GM23338 (cell line): ENCODE results near the gene ZNF101. TPM values are rescaled to one million over a fixed set of nuclear protein-coding genes. Genes with fewer than 3 reads are reported as not detected.

Source experiments
- ATAC-seq: fragments of 200-7000 bp; cut with Tn5 transposase; 3 replicates; pipeline ENCODE4 v1.9.1; 2020
- DNase-seq: peaks from one replicate; pipeline ENCODE4 v3.0.0-alpha.2; 2015; ENCODE audit warnings: low spot score
- H2AFZ ChIP-seq: fragments of 200-600 bp; sonication (generic); 2 replicates; pipeline ENCODE4 v1.8.0; 2016; ENCODE audit warnings: antibody characterized with exemption, mild to moderate bottlenecking, moderate library complexity
- H3F3A ChIP-seq: fragments of 200-600 bp; sonication (generic); replicated peaks from 2 replicates; pipeline ENCODE4 v1.8.0; 2017; ENCODE audit warnings: antibody characterized with exemption, mixed run types, low read depth
- H3K27ac ChIP-seq: fragments of 200-600 bp; sonication (generic); 2 replicates; pipeline ENCODE4 v1.6.1; 2016; ENCODE audit warnings: low read depth
- H3K27me3 ChIP-seq: fragments of 200-600 bp; sonication (generic); 2 replicates; pipeline ENCODE4 v1.8.0; 2016; ENCODE audit warnings: mild to moderate bottlenecking, mixed run types, moderate library complexity; ENCODE audit not compliant: insufficient read depth
- H3K36me3 ChIP-seq: fragments of 200-600 bp; sonication (generic); 2 replicates; pipeline ENCODE4 v1.8.0; 2016; ENCODE audit warnings: mild to moderate bottlenecking; ENCODE audit not compliant: insufficient read depth
- H3K4me1 ChIP-seq: fragments of 200-600 bp; sonication (generic); 2 replicates; pipeline ENCODE4 v1.8.0; 2016; ENCODE audit warnings: mild to moderate bottlenecking, moderate library complexity; ENCODE audit not compliant: insufficient read depth
- H3K4me2 ChIP-seq: fragments of 200-600 bp; sonication (generic); 2 replicates; pipeline ENCODE4 v1.7.1; 2017; ENCODE audit warnings: mixed run types
- H3K4me3 ChIP-seq: fragments of 200-600 bp; sonication (generic); 2 replicates; pipeline ENCODE4 v1.6.1; 2016; ENCODE audit warnings: mixed run types
- H3K79me2 ChIP-seq: fragments of 200-600 bp; sonication (generic); replicated peaks from 2 replicates; pipeline ENCODE4 v1.8.0; 2017; ENCODE audit warnings: mild to moderate bottlenecking; ENCODE audit not compliant: insufficient read depth
- H3K9me2 ChIP-seq: fragments of 200-600 bp; sonication (generic); 2 replicates; pipeline ENCODE4 v1.8.0; 2017; ENCODE audit not compliant: insufficient read depth
- H4K20me1 ChIP-seq: fragments of 200-600 bp; sonication (generic); replicated peaks from 2 replicates; pipeline ENCODE4 v1.8.0; 2017; ENCODE audit warnings: mild to moderate bottlenecking; ENCODE audit not compliant: insufficient read depth
- H3K27ac Mint-ChIP-seq: 2 replicates; pipeline ENCODE4 v1.8.0; 2020; ENCODE audit warnings: inconsistent platforms, mild to moderate bottlenecking, moderate library complexity, mixed read lengths
- H3K27me3 Mint-ChIP-seq: 3 replicates; pipeline ENCODE4 v1.8.0; 2022; ENCODE audit warnings: low read depth, mild to moderate bottlenecking, moderate library complexity, mixed read lengths, inconsistent platforms; ENCODE audit not compliant: insufficient read depth, poor library complexity
- H3K36me3 Mint-ChIP-seq: 3 replicates; pipeline ENCODE4 v1.8.0; 2021; ENCODE audit warnings: low read depth, mild to moderate bottlenecking, inconsistent platforms, moderate library complexity, mixed read lengths
- H3K4me1 Mint-ChIP-seq: 3 replicates; pipeline ENCODE4 v1.8.0; 2020; ENCODE audit warnings: mild to moderate bottlenecking, inconsistent platforms, mixed read lengths
- H3K4me3 Mint-ChIP-seq: 3 replicates; pipeline ENCODE4 v1.8.0; 2021; ENCODE audit warnings: moderate library complexity, mild to moderate bottlenecking, inconsistent platforms, mixed read lengths
- H3K9me3 Mint-ChIP-seq: 3 replicates; pipeline ENCODE4 v1.8.0; 2020; ENCODE audit warnings: moderate library complexity, mild to moderate bottlenecking, inconsistent platforms, mixed read lengths
- CREB1 ChIP-seq: fragments of 250-450 bp; sonication (Bioruptor Pico); IDR thresholded peaks from 2 replicates; pipeline ENCODE4 v1.5.0; 2020; ENCODE audit warnings: low read depth, mild to moderate bottlenecking, moderate library complexity
- EZH2 ChIP-seq: fragments of 200-600 bp; sonication (generic); IDR thresholded peaks from one replicate; pipeline ENCODE4 v1.8.0; 2017; ENCODE audit warnings: antibody characterized with exemption, mild to moderate bottlenecking, low read depth; ENCODE audit not compliant: unreplicated experiment
- NANOG ChIP-seq: IDR thresholded peaks from 2 replicates; pipeline ENCODE4 v1.6.1; 2016; ENCODE audit warnings: antibody characterized with exemption, borderline replicate concordance
- STAT1 ChIP-seq: IDR thresholded peaks from one replicate; pipeline ENCODE4 v1.6.1; 2016; ENCODE audit warnings: antibody characterized with exemption; ENCODE audit not compliant: unreplicated experiment
- ZNF331 ChIP-seq: fragments of 250-450 bp; sonication (Bioruptor Pico); IDR thresholded peaks from 2 replicates; pipeline ENCODE4 v1.5.0; 2020; ENCODE audit warnings: low read depth, mild to moderate bottlenecking, moderate library complexity
- polyA plus RNA-seq: library from polyadenylated mRNA; unstranded; fragments of >200 nt; fragmentation: Nextera tagmentation; extraction: Ambion mirVana; gene quantifications from 2 replicates; pipeline ENCODE4 v1.2.1, GENCODE V29; 2016
- total RNA-seq: library from RNA; depleted of rRNA; stranded (reverse); fragments of >200 nt; shearing (Covaris generic); gene quantifications from 2 replicates; pipeline ENCODE4 v1.2.3, GENCODE V29; 2014
- TF ChIP-seq, protein P1 (sequence below): fragments of 250-450 bp; sonication (Bioruptor Pico); IDR thresholded peaks from 2 replicates; pipeline ENCODE4 v1.5.0; 2020; ENCODE audit warnings: mild to moderate bottlenecking, moderate library complexity

The ZNF101 gene
- total and polyA plus RNA-seq, 2 experiments from 2014 or later, result 46.4 to 47.9 TPM

DNA sequence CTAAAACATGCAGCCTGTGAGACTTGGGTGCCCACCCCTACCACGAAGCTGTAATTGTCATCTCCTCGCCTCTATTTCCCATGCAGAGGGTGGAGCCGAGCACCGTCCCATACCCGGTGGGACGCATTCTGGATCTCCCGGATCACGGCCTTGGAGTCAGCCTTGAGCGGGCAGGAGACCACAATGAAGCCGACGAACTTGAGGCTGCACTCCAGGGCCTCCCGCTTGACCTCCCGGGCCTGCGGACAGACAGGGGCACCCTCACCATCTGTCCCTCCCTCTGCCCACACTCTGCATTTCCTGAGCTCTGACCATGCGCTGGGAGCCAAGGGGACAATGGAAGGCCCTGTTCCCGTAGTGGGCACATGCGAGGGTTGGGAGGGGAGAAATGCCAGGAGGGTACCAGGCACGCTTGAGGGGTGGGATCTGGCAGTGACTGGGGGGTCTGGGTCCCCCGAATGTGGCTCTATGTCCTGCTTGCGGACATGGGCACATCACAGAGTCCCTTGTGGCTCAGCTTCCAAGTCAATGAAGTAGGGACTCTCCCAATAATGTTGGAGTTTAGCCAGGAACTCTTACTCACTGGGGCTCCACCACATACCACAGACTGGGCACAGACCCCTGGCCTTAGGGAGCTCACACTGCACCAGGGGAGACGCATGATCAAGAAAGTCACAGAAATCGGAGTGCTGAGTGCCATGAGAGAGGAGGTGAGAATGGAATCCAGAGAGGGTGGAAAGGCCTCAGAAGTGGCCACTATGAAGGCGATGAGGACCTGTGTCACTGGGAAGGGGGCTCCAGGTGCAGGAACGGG is 15.9 kb upstream of the ZNF101 start (continued):
- TF ChIP-seq, protein P1, sequence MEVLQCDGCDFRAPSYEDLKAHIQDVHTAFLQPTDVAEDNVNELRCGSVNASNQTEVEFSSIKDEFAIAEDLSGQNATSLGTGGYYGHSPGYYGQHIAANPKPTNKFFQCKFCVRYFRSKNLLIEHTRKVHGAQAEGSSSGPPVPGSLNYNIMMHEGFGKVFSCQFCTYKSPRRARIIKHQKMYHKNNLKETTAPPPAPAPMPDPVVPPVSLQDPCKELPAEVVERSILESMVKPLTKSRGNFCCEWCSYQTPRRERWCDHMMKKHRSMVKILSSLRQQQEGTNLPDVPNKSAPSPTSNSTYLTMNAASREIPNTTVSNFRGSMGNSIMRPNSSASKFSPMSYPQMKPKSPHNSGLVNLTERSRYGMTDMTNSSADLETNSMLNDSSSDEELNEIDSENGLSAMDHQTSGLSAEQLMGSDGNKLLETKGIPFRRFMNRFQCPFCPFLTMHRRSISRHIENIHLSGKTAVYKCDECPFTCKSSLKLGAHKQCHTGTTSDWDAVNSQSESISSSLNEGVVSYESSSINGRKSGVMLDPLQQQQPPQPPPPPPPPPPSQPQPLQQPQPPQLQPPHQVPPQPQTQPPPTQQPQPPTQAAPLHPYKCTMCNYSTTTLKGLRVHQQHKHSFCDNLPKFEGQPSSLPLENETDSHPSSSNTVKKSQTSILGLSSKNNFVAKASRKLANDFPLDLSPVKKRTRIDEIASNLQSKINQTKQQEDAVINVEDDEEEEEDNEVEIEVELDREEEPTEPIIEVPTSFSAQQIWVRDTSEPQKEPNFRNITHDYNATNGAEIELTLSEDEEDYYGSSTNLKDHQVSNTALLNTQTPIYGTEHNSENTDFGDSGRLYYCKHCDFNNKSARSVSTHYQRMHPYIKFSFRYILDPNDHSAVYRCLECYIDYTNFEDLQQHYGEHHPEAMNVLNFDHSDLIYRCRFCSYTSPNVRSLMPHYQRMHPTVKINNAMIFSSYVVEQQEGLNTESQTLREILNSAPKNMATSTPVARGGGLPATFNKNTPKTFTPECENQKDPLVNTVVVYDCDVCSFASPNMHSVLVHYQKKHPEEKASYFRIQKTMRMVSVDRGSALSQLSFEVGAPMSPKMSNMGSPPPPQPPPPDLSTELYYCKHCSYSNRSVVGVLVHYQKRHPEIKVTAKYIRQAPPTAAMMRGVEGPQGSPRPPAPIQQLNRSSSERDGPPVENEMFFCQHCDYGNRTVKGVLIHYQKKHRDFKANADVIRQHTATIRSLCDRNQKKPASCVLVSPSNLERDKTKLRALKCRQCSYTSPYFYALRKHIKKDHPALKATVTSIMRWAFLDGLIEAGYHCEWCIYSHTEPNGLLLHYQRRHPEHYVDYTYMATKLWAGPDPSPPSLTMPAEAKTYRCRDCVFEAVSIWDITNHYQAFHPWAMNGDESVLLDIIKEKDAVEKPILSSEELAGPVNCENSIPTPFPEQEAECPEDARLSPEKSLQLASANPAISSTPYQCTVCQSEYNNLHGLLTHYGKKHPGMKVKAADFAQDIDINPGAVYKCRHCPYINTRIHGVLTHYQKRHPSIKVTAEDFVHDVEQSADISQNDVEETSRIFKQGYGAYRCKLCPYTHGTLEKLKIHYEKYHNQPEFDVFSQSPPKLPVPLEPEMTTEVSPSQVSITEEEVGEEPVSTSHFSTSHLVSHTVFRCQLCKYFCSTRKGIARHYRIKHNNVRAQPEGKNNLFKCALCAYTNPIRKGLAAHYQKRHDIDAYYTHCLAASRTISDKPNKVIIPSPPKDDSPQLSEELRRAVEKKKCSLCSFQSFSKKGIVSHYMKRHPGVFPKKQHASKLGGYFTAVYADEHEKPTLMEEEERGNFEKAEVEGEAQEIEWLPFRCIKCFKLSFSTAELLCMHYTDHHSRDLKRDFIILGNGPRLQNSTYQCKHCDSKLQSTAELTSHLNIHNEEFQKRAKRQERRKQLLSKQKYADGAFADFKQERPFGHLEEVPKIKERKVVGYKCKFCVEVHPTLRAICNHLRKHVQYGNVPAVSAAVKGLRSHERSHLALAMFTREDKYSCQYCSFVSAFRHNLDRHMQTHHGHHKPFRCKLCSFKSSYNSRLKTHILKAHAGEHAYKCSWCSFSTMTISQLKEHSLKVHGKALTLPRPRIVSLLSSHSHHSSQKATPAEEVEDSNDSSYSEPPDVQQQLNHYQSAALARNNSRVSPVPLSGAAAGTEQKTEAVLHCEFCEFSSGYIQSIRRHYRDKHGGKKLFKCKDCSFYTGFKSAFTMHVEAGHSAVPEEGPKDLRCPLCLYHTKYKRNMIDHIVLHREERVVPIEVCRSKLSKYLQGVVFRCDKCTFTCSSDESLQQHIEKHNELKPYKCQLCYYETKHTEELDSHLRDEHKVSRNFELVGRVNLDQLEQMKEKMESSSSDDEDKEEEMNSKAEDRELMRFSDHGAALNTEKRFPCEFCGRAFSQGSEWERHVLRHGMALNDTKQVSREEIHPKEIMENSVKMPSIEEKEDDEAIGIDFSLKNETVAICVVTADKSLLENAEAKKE (CRISPR knock-in tag), result no peak
- no peak for TF ChIP-seq EZH2
- TF ChIP-seq STAT1, result no peak
- TF ChIP-seq ZNF331 (CRISPR knock-in tag), result no peak
- no peak for TF ChIP-seq CREB1 (CRISPR knock-in tag)
- TF ChIP-seq NANOG, result no peak

DNA sequence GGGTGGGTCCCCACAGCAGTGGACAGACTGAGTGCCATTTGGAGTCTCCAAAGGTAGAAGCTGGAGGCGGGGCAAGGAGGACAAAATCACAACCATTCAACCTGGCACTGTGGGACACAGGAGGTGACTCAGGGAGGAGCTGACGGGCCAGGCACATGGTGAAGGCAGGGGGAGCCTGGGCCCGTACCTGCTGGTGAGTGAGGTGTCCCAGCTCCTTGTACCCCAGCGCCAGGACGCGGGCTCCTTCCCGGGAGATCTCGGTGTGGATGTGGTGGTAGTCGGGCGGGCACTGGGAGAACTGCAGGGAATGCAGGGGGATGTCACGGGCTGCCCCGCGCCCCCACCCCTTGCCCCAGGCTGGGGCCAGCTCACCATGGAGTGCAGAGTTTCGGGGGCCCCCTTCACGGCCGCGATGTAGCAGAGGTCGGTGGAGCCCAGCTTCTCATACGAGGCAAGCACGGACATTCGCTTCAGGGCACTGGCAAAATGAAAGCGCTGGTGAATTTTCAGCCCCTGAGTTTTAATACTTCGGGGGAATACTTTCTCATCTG is 15.0 kb upstream of the ZNF101 start:
- Mint-ChIP-seq H3K27me3 (peaks cover 17% of the 10 kb centered on the region), H3K27ac (no peak overlapping the region), H3K36me3 (peaks cover 82% of the 10 kb centered on the region), H3K4me1 (no peaks in the 10 kb centered on the region), H3K9me3 (no peaks in the 10 kb centered on the region), H3K4me3 (no peak overlapping the region; the same call in 2 of the 3 replicates)
- H3K4me1 ChIP-seq, result no peaks in the 10 kb centered on the region
- H2AFZ ChIP-seq, result no peak overlapping the region
- no peak for DNase-seq
- H3K36me3 ChIP-seq, result peaks cover 23% of the 10 kb centered on the region; the same call in 1 of the 2 replicates
- peaks cover 10% of the 10 kb centered on the region; the same call in 1 of the 2 replicates for H4K20me1 ChIP-seq
- ATAC-seq, result no peak
- no peak overlapping the region for H3K4me3 ChIP-seq
- no peak overlapping the region for H3K27ac ChIP-seq
- no peaks in the 10 kb centered on the region for H3F3A ChIP-seq
- no peaks in the 10 kb centered on the region for H3K9me2 ChIP-seq
- H3K79me2 ChIP-seq, result 0 out of 2 replicates have a peak, but pooled peaks cover under 1% of the 10 kb centered on the region
- no peak overlapping the region for H3K4me2 ChIP-seq
- no peaks in the 10 kb centered on the region for H3K27me3 ChIP-seq
- TF ChIP-seq, protein P1 (CRISPR knock-in tag), result no peak
- no peak for TF ChIP-seq ZNF331 (CRISPR knock-in tag)
